ENCODE measurements around the gene NGF.

Gene NGF

GRCh38 chr1:115307661-115308060 is 30.4 kb downstream of the NGF start:
- no peak for DNase-seq

- no peak for DNase-seq
Observed at GRCh38 chr1:115306146-115306545, 31.9 kb downstream of the NGF start.

- DNase-seq: no peak
Observed at GRCh38 chr1:115303364-115303763, 34.7 kb downstream of the NGF start.

- no peak for DNase-seq
Observed at GRCh38 chr1:115302390-115302961, 35.6 kb downstream of the NGF start.

- DNase-seq: no peak
Observed at GRCh38 chr1:115301438-115302020, 36.5 kb downstream of the NGF start.

GRCh38 chr1:115300087-115300876 is 37.8 kb downstream of the NGF start:
- DNase-seq: no peak

- DNase-seq: no peak
Observed at GRCh38 chr1:115299266-115299665, 38.8 kb downstream of the NGF start.

- DNase-seq: no peak
Observed at GRCh38 chr1:115296981-115297380, 41.1 kb downstream of the NGF start.

GRCh38 chr1:115295904-115296696 is 41.9 kb downstream of the NGF start:
- DNase-seq: no peak

- DNase-seq: no peak
Observed at GRCh38 chr1:115293899-115294298, 44.1 kb downstream of the NGF start.

- DNase-seq: no peak
Observed at GRCh38 chr1:115293006-115293405, 45.0 kb downstream of the NGF start.

- no peak for DNase-seq
Observed at GRCh38 chr1:115291741-115292140, 46.3 kb downstream of the NGF start.

GRCh38 chr1:115289940-115290339 is 48.1 kb downstream of the NGF start:
- no peak for DNase-seq

- DNase-seq: no peak
Observed at GRCh38 chr1:115288591-115289198, 49.4 kb downstream of the NGF start.

- no peak for DNase-seq
Observed at GRCh38 chr1:115286431-115287205, 51.4 kb downstream of the NGF start.

GRCh38 chr1:115284209-115284608 is 53.8 kb downstream of the NGF start:
- no peak for DNase-seq

- DNase-seq: no peak
Observed at GRCh38 chr1:115283681-115284146, 54.3 kb downstream of the NGF start.

GRCh38 chr1:115283249-115283648 is 54.8 kb downstream of the NGF start:
- no peak for DNase-seq

GRCh38 chr1:115282807-115283208 is 55.2 kb downstream of the NGF start:
- no peak for DNase-seq

GRCh38 chr1:115281143-115281542 is 56.9 kb downstream of the NGF start:
- no peak for DNase-seq

GRCh38 chr1:115280064-115280463 is 58.0 kb downstream of the NGF start:
- DNase-seq: no peak

GRCh38 chr1:115278211-115278610 is 59.8 kb downstream of the NGF start:
- no peak for DNase-seq

Data from stimulated activated CD4-positive, alpha-beta T cell treated with anti-CD3 and anti-CD28 coated beads, Interleukin-1b, Interleukin-23, amount 100 ng/mL, for 48 hours (primary cell).